Adrenal gland (tissue), 12 donors: ENCODE measurements around the gene CHPF2. TPM values are rescaled to one million over a fixed set of nuclear protein-coding genes. Genes with fewer than 3 reads are reported as not detected.

Source experiments
- DNase-seq, 7 donors: peaks; one replicate each; pipeline ENCODE4 v3.0.0-alpha.2; 2019 to 2020
- H3K27ac ChIP-seq, 5 donors: fragments of 200-600 bp; sonication (generic) in 4 of 5; 1 replicate in 3 of 5; 2 replicates in 2 of 5; pipeline versions ENCODE4 v1.5.1 to v1.8.0; 2016 to 2020; ENCODE audit warnings: mild to moderate bottlenecking in 1 of 5
- H3K27me3 ChIP-seq: fragments of 200-600 bp; 2 replicates; pipeline ENCODE4 v1.8.0; 2021
- H3K36me3 ChIP-seq, 2 donors: fragments of 200-600 bp; replicated peaks in 1 of 2; 1 replicate in 1 of 2; 2 replicates in 1 of 2; pipeline versions ENCODE4 v1.5.1 to v1.8.0; 2018 to 2022
- H3K4me1 ChIP-seq, 2 donors: fragments of 200-600 bp; replicated peaks in 1 of 2; 1 replicate in 1 of 2; 2 replicates in 1 of 2; pipeline versions ENCODE4 v1.5.1 to v1.8.0; 2018 to 2021
- H3K4me3 ChIP-seq, 4 donors: fragments of 200-600 bp; sonication (generic) in 3 of 4; one replicate each; pipeline ENCODE4 v1.5.1; 2016 to 2018
- H3K9me3 ChIP-seq, 3 donors: fragments of 200-600 bp; sonication (generic) in 1 of 3; replicated peaks in 1 of 3; 1 replicate in 2 of 3; 2 replicates in 1 of 3; pipeline versions ENCODE4 v1.5.1 to v1.8.0; 2016 to 2021
- POLR2A ChIP-seq, 2 donors: fragments of 450-650 bp; IDR thresholded peaks; one replicate each; pipeline ENCODE4 v1.6.1; 2017; ENCODE audit warnings: antibody characterized with exemption in 2 of 2, mild to moderate bottlenecking in 2 of 2, moderate library complexity in 1 of 2
- WGBS, 4 donors: extraction: QIAGEN DNeasy Blood & Tissue Kit in 2 of 4; methylation state at CpG; one replicate each; pipeline versions ENCODE4 v1.1.5 to v1.1.7; 2013 to 2017; 5-methylcytosine and 5-hydroxymethylcytosine counted together
- intact Hi-C, 2 donors: fragments of 100-400 bp; cut with DNase I; formaldehyde crosslinking; loops; one replicate each; pipeline versions ENCODE4 v1.14.1 to v1.15.0; 2022 to 2023
- polyA plus RNA-seq, 3 donors: library from polyadenylated mRNA; stranded (reverse); fragments of 200-250 nt in 2 of 3; fragments of 350-450 nt in 1 of 3; fragmentation: Illumina TruSeq in 1 of 3; extraction: RNeasy Lipid Tissue Mini Kit (QIAGEN cat#74804) in 1 of 3; gene quantifications; one replicate each; pipeline ENCODE4 v1.2.3, GENCODE V29; 2013 to 2014
- total RNA-seq, 9 donors: library from RNA; depleted of rRNA in 4 of 9; stranded (reverse); fragments of >200 nt in 4 of 9; fragments of 120-200 nt in 1 of 9; fragmentation: NEBNext Ultra II Directional in 1 of 9; extraction: Animal tissue kit (Norgen Biotek cat#: 25700) in 1 of 9; gene quantifications; one replicate each; pipeline versions ENCODE4 v1.1.0 to v1.2.4, GENCODE V29; 2013 to 2023
- TF ChIP-seq, protein P1 (sequence below), 6 experiments: fragments of 450-650 bp in 4 of 6; fragments of 200-600 bp in 2 of 6; sonication (generic) in 1 of 6; IDR thresholded peaks; 1 replicate in 5 of 6; 2 replicates in 1 of 6; pipeline versions ENCODE4 v1.5.1 to v1.8.0; 2016 to 2021; ENCODE audit warnings: antibody characterized with exemption in 6 of 6, mild to moderate bottlenecking in 2 of 6, moderate library complexity in 1 of 6
- donor health status: healthy with polysubstance abuse.
- donor health status: Bipolar disorder and iron deficiency.
- donor health status: DM: yes; HTN: yes; CAD: no.
- donor health status: DM: no; HTN: no; CAD: no.
- donor health status: DM: no; HTN: no; CAD: no.
- donor health status: DM: yes; HTN: yes; CAD: no.

Gene CHPF2
- total and polyA plus RNA-seq, 12 donors, result 15.8 to 87.8 (median 60.6) TPM

DNA sequence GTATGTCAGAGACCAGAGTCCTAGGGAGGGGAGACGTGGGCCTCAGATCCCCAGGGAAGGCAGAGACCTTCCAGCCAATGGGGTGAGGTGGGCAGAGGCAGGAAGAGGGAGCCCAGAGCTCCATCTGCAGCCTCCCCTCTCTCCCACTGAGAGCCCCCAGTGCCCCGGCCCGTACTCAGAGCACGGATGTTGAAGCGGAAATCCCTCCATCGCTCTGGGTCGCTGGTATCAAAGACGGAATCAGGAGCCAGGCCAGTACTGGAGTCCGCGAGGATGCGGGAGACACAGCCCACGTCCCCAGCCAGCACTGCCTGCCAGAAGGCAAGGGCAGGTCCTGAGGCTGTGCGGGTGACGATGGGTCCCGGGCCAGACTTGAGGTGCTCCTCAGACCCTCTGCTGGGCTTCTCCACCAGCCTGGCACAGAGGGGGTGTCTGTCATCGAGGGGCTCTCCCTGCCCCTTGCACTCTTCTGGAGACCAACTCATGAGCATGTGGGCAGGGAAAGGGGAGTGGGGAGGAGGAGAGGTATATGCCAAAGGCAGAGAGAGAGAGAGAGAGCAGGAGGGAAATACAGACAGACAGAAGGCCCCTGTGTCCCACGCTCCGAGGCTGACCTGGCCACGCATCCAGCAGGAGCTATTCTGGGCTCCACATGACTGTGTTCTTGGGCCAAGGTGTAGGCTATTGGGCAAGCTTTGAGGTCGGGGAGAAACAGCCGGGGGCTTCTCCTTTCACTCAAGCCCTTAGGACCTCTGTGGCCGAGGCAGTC, 45.5 kb upstream of the CHPF2 start, which contains the start of gene ASB10:
TSS of gene ASB10 (minus strand) at position 611 of the 769 bp plus-strand sequence. CDS start at position 491, 120 bp downstream.
- 74 to 80% (median 76%) methylated on average over 18 to 22 of the region's 22 CpGs for WGBS, 4 donors
- Histone ChIP-seq H3K36me3 (no peaks in the 10 kb centered on the region), H3K4me3 (no peak within 1 kb of the TSS), H3K9me3 (no peaks in the 10 kb centered on the region), H3K27ac (no peak within 1 kb of the TSS), H3K27me3 (no peaks in the 10 kb centered on the region), H3K4me1 (no peaks in the 10 kb centered on the region)
- intact Hi-C loops, result no loop called here
- DNase-seq, result no peak
- TF ChIP-seq, protein P1, sequence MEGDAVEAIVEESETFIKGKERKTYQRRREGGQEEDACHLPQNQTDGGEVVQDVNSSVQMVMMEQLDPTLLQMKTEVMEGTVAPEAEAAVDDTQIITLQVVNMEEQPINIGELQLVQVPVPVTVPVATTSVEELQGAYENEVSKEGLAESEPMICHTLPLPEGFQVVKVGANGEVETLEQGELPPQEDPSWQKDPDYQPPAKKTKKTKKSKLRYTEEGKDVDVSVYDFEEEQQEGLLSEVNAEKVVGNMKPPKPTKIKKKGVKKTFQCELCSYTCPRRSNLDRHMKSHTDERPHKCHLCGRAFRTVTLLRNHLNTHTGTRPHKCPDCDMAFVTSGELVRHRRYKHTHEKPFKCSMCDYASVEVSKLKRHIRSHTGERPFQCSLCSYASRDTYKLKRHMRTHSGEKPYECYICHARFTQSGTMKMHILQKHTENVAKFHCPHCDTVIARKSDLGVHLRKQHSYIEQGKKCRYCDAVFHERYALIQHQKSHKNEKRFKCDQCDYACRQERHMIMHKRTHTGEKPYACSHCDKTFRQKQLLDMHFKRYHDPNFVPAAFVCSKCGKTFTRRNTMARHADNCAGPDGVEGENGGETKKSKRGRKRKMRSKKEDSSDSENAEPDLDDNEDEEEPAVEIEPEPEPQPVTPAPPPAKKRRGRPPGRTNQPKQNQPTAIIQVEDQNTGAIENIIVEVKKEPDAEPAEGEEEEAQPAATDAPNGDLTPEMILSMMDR (IDR thresholded peaks at IDR 0.05), result no peak

DNA sequence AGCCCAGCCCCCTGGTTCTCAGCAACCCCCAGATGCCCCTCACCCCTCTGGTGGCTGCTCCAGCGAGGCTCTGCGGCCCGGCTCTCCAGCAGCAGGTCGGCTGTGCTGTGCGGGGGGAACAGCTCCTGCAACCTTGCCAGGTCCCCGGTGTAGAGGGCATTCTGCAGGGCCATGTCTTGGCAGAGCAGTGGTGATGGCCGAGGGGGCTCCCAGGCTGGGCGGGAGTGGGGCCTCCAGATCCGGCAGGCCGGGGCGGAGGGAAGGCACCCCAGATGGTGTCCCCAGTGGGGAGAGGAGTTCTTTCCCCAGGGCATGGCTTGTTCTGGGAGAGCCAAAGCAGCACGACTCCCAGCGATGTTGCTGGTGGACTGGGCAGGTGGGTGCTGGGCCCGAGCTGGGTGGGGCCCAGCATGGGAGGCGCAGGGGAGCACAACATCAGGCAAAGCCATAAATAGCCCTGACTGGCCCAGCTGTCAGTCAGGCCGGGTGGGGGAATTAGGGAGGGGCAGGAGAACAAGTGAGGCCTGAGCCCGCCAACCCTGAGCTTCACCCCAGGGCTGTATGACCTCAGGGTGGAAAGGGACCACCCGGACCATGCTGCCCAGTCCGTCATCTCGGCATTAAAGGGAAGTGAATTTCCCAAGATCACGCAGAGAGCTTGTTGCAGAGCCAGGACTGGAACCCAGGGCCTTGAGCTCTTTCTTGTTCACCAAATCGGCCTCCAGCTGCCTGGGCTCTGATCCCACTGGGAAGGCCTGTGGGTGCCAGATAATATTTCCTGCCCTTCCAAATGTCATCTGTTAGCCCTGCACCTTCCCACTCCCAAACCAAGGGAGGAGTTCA, 44.7 kb upstream of the CHPF2 start:
- H3K27me3 ChIP-seq, result no peaks in the 10 kb centered on the region
- TF ChIP-seq, protein P1 (IDR thresholded peaks at IDR 0.05), result no peak
- no peak for TF ChIP-seq POLR2A (IDR thresholded peaks at IDR 0.05)
- no peaks in the 10 kb centered on the region for H3K9me3 ChIP-seq
- H3K4me3 ChIP-seq, result no peak overlapping the region
- no peaks in the 10 kb centered on the region for H3K4me1 ChIP-seq
- WGBS, 4 donors, result 79 to 89% (median 82%) methylated on average over 5 to 22 of the region's 22 CpGs
- H3K36me3 ChIP-seq, result no peaks in the 10 kb centered on the region
- DNase-seq, result no peak
- intact Hi-C loops, result no loop called here
- no peak overlapping the region for H3K27ac ChIP-seq

DNA sequence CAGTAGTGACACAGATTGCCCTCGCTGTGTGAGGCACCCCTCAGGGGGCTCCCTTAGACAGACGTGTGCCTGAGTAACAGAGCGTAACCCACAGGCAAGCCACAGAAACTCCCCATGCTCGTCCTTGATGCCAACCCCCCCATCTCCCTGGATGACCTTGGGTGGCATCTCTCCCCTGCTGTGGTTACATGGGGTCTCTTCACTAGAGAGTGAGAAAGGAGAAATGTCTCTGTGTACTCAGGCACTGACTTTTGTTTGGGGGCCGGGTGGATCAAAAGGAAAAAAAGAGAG, 44.1 kb upstream of the CHPF2 start:
- Histone ChIP-seq H3K27ac (no peak overlapping the region), H3K4me3 (no peak overlapping the region), H3K27me3 (no peaks in the 10 kb centered on the region), H3K36me3 (no peaks in the 10 kb centered on the region), H3K9me3 (no peaks in the 10 kb centered on the region), H3K4me1 (no peaks in the 10 kb centered on the region)
- no peak for DNase-seq
- TF ChIP-seq POLR2A (IDR thresholded peaks at IDR 0.05), result no peak
- TF ChIP-seq, protein P1 (IDR thresholded peaks at IDR 0.05), result no peak
- intact Hi-C loops, result no loop called here
- WGBS, 4 donors, result 47 to 61% (median 57%) methylated on average over 4 to 5 of the region's 5 CpGs

DNA sequence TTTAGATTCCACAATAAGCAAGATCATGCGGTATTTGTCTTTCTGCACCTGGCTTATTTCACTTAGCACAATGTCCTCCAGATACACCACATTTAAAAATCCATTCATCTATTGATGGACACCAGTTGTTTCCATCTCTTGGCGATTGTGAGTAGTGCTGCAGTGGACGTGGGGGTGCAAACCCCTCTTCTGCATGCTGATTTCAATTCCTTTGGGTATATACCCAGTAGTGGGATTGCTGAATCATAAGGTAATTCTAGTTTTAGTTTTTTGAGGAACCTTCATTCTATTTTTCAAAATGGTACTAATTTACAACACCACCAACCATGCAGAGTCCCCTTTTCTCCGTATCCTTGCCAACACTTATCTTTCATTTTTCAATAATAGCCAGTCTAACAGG, 43.2 kb upstream of the CHPF2 start:
- Histone ChIP-seq H3K27ac (no peak overlapping the region), H3K36me3 (no peaks in the 10 kb centered on the region), H3K4me1 (no peaks in the 10 kb centered on the region), H3K9me3 (no peaks in the 10 kb centered on the region), H3K4me3 (no peak overlapping the region), H3K27me3 (no peaks in the 10 kb centered on the region)
- TF ChIP-seq, protein P1 (IDR thresholded peaks at IDR 0.05), result no peak
- no peak for TF ChIP-seq POLR2A (IDR thresholded peaks at IDR 0.05)
- 76 to 79% (median 77%) methylated on average over 4 of the region's 4 CpGs for WGBS, 4 donors
- no peak for DNase-seq
- intact Hi-C loops, result no loop called here
